Neuronal stem cell (in vitro differentiated cells): ENCODE results near the gene TBC1D7.

ENCODE experiments used
- DNase-seq: peaks from one replicate; pipeline ENCODE4 v3.0.0-alpha.2; 2013; ENCODE audit warnings: low spot score
- H2AFZ ChIP-seq: one replicate; pipeline ENCODE4 v1.6.1; 2013; ENCODE audit warnings: mild to moderate bottlenecking, low read length, inconsistent platforms
- H2AK5ac ChIP-seq: 2 replicates; pipeline ENCODE4 v1.6.1; 2013; ENCODE audit warnings: low read depth, mild to moderate bottlenecking, inconsistent platforms, low read length, moderate library complexity, mixed read lengths
- H2BK120ac ChIP-seq: 2 replicates; pipeline ENCODE4 v1.6.1; 2013; ENCODE audit warnings: low read depth, mild to moderate bottlenecking, inconsistent platforms, low read length, moderate library complexity, mixed read lengths
- H2BK12ac ChIP-seq: one replicate; pipeline ENCODE4 v1.6.1; 2013; ENCODE audit warnings: low read length, inconsistent platforms
- H2BK15ac ChIP-seq: 2 replicates; pipeline ENCODE4 v1.6.1; 2013; ENCODE audit warnings: mild to moderate bottlenecking, low read length, inconsistent platforms, mixed read lengths
- H2BK5ac ChIP-seq: one replicate; pipeline ENCODE4 v1.6.1; 2013; ENCODE audit warnings: inconsistent platforms, mild to moderate bottlenecking, low read length, moderate library complexity
- H3K14ac ChIP-seq: one replicate; pipeline ENCODE4 v1.6.1; 2013; ENCODE audit warnings: low read length, inconsistent platforms
- H3K18ac ChIP-seq: 2 replicates; pipeline ENCODE4 v1.6.1; 2013; ENCODE audit warnings: low read length, inconsistent platforms
- H3K23ac ChIP-seq: 2 replicates; pipeline ENCODE4 v1.6.1; 2013; ENCODE audit warnings: low read depth, mild to moderate bottlenecking, mixed read lengths, low read length, inconsistent platforms; ENCODE audit not compliant: poor library complexity
- H3K27ac ChIP-seq: replicated peaks from 3 replicates; pipeline ENCODE4 v1.5.1; 2013; ENCODE audit warnings: low read length, inconsistent platforms
- H3K27me3 ChIP-seq, 3 experiments: 2 replicates each; pipeline ENCODE4 v1.6.1; 2013; ENCODE audit warnings: low read length in 3 of 3, mild to moderate bottlenecking in 2 of 3, inconsistent platforms in 1 of 3, low read depth in 1 of 3, mixed read lengths in 1 of 3, moderate library complexity in 1 of 3; ENCODE audit not compliant: control insufficient read depth in 3 of 3, insufficient read depth in 3 of 3
- H3K36me3 ChIP-seq, 2 donors: replicated peaks in 1 of 2; 2 replicates each; pipeline ENCODE4 v1.6.1; 2013; ENCODE audit warnings: low read length in 2 of 2; ENCODE audit not compliant: control insufficient read depth in 2 of 2, insufficient read depth in 2 of 2
- H3K4ac ChIP-seq: 2 replicates; pipeline ENCODE4 v1.6.1; 2013; ENCODE audit warnings: inconsistent platforms, mild to moderate bottlenecking, low read length, moderate library complexity
- H3K4me1 ChIP-seq, 2 donors: 1 replicate in 1 of 2; 2 replicates in 1 of 2; pipeline ENCODE4 v1.6.1; 2013; ENCODE audit warnings: low read length in 2 of 2, low read depth in 1 of 2; ENCODE audit not compliant: control insufficient read depth in 2 of 2, insufficient read depth in 1 of 2
- H3K4me2 ChIP-seq: one replicate; pipeline ENCODE4 v1.6.1; 2013; ENCODE audit warnings: mild to moderate bottlenecking, low read length, inconsistent platforms; ENCODE audit not compliant: insufficient read depth, poor library complexity, severe bottlenecking
- H3K4me3 ChIP-seq, 2 donors: 2 replicates each; pipeline ENCODE4 v1.5.1; 2013; ENCODE audit warnings: low read length in 2 of 2, mild to moderate bottlenecking in 2 of 2, inconsistent platforms in 1 of 2, moderate library complexity in 1 of 2
- H3K79me1 ChIP-seq: one replicate; pipeline ENCODE4 v1.6.1; 2013; ENCODE audit warnings: low read depth, mild to moderate bottlenecking, inconsistent platforms, low read length, moderate library complexity
- H3K9ac ChIP-seq: one replicate; pipeline ENCODE4 v1.6.1; 2013; ENCODE audit warnings: mild to moderate bottlenecking, low read depth, low read length, inconsistent platforms; ENCODE audit not compliant: poor library complexity
- H3K9me3 ChIP-seq, 2 donors: replicated peaks in 1 of 2; 2 replicates each; pipeline versions ENCODE3 to v1.6.1; 2013; ENCODE audit warnings: low read length in 2 of 2, mild to moderate bottlenecking in 2 of 2, inconsistent platforms in 1 of 2, low read depth in 1 of 2, mixed read lengths in 1 of 2, moderate library complexity in 1 of 2; ENCODE audit not compliant: control insufficient read depth in 2 of 2, insufficient read depth in 1 of 2
- H4K8ac ChIP-seq: one replicate; pipeline ENCODE4 v1.6.1; 2013; ENCODE audit warnings: low read depth, mild to moderate bottlenecking, inconsistent platforms, low read length, moderate library complexity
- H4K91ac ChIP-seq: one replicate; pipeline ENCODE4 v1.6.1; 2013; ENCODE audit warnings: low read length, low read depth, mild to moderate bottlenecking, inconsistent platforms; ENCODE audit not compliant: poor library complexity
- WGBS, 2 donors: extraction: QIAGEN DNeasy Blood & Tissue Kit; methylation state at CpG; one replicate each; pipeline ENCODE4 v1.1.7; 2013; ENCODE audit warnings: missing lambda C conversion rate in 2 of 2, mixed read lengths in 1 of 2; ENCODE audit not compliant: insufficient read length in 2 of 2, insufficient replicate concordance in 1 of 2; ENCODE audit errors: extremely low coverage in 2 of 2; 5-methylcytosine and 5-hydroxymethylcytosine counted together

TBC1D7 gene

DNA sequence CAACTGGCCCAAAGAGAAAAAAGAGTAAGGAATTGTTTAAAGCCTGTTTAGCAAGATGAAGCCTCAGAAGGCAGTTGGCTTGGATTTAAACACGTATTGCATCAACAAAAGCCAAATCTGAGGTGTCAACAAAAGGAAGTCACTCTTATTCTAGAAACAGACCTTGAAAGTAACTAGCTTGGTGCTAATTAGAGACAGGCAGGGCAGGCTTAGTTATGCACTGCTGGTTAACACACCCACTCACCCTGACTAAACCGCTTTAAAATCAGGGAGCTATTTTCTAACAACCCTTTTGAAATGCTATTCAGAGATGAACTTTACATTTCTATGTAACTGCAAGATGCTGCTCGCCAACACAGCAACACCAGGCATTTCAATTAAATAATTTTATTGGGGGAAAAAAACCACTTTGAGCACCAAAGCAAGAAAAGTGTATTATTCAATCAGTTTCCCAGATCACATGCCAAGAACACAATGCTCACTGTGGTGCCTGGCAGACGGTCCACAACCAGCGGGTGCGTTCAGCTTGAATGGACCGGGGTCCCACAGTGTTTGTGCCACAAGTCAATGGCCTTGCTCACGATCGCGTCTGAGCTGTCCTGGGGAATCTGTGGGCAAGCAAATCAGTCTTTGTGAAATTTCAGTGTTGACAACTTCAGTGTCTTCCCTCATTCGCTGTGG is 23.6 kb downstream of the TBC1D7 start:
- H3K27ac ChIP-seq = no peak overlapping the region
- H3K27me3 ChIP-seq = no peaks in the 10 kb centered on the region
- H3K4me2 ChIP-seq = no peak overlapping the region
- no peak overlapping the region for H3K14ac ChIP-seq
- DNase-seq = no peak
- H4K8ac ChIP-seq = no peak overlapping the region
- no peaks in the 10 kb centered on the region for H3K9me3 ChIP-seq
- H2AK5ac ChIP-seq = no peak overlapping the region
- H3K4ac ChIP-seq = no peak overlapping the region
- no peak overlapping the region for H3K18ac ChIP-seq
- H3K9ac ChIP-seq = no peak overlapping the region
- H2AFZ ChIP-seq = no peak overlapping the region
- H2BK5ac ChIP-seq = no peak overlapping the region
- no peak overlapping the region for H4K91ac ChIP-seq
- H3K4me3 ChIP-seq = no peak overlapping the region
- H2BK120ac ChIP-seq = no peak overlapping the region
- H3K79me1 ChIP-seq = peaks cover 1% of the 10 kb centered on the region
- no peak overlapping the region for H2BK15ac ChIP-seq
- no CpG with 5 or more reads among the region's 11 CpGs for WGBS, 2 donors
- no peak overlapping the region for H2BK12ac ChIP-seq
- no peak overlapping the region for H3K23ac ChIP-seq
- H3K4me1 ChIP-seq = no peaks in the 10 kb centered on the region
- peaks cover 40 to 100% of the 10 kb centered on the region in 2 donors for H3K36me3 ChIP-seq

DNA sequence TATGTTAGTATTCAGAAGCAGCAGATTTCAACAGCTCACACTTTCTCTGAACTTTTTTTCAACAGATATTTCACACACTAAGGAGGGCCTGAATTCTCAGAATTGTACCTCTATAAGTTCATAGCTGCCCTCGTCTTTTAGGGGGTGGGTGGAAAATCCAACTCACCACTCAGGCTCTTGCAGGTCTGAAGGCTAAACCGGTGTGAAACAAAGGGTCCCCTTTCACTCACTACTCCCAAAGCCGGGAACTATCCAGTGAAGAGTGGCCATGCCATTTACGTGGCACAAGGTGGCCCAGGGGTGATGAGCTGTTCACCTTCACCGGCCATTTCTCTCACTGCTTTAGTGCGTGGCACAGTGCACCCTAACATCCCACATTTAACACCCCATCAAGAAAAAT is 24.2 kb downstream of the TBC1D7 start:
- Histone ChIP-seq H3K27ac (no peak overlapping the region), H2BK120ac (no peak overlapping the region), H3K27me3 (no peaks in the 10 kb centered on the region), H3K36me3 (peaks cover 44 to 99% of the 10 kb centered on the region in 2 donors), H4K91ac (no peak overlapping the region), H2BK12ac (no peak overlapping the region), H3K79me1 (peaks cover 1% of the 10 kb centered on the region), H3K4me2 (no peak overlapping the region), H3K4ac (no peak overlapping the region), H2BK5ac (no peak overlapping the region), H3K9ac (no peak overlapping the region), H3K4me1 (no peaks in the 10 kb centered on the region), H2BK15ac (no peak overlapping the region), H3K23ac (no peak overlapping the region), H3K14ac (no peak overlapping the region), H3K9me3 (no peaks in the 10 kb centered on the region), H4K8ac (no peak overlapping the region), H3K18ac (no peak overlapping the region), H2AFZ (no peak overlapping the region), H3K4me3 (no peak overlapping the region), H2AK5ac (no peak overlapping the region)
- DNase-seq = no peak
- no CpG with 5 or more reads among the region's 6 CpGs for WGBS, 2 donors

DNA sequence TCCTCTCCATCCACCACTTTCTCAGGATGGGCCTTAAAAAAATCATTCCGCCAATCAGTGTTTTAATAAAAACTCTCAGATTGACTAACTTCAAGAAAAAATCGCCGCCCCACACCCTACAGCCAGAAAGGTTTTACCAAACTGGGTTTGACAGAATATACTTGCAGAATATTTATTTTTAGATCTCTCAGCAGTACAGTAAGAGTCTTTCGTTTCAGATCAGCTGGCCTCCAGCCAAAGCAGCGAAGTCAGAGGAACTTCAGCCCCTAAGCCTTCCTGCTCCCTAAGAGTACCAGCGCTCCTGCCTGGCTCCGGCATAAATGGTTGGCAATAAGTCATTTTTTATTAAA is 24.7 kb downstream of the TBC1D7 start:
- H2BK120ac ChIP-seq = no peak overlapping the region
- H4K8ac ChIP-seq = no peak overlapping the region
- no peaks in the 10 kb centered on the region for H3K9me3 ChIP-seq
- H2BK15ac ChIP-seq = no peak overlapping the region
- H3K23ac ChIP-seq = no peak overlapping the region
- no peak overlapping the region for H3K4me3 ChIP-seq
- H3K4me1 ChIP-seq = no peaks in the 10 kb centered on the region
- H3K4me2 ChIP-seq = no peak overlapping the region
- no peaks in the 10 kb centered on the region for H3K27me3 ChIP-seq
- DNase-seq = no peak
- no peak overlapping the region for H4K91ac ChIP-seq
- peaks cover 1% of the 10 kb centered on the region for H3K79me1 ChIP-seq
- no peak overlapping the region for H2BK5ac ChIP-seq
- H3K36me3 ChIP-seq = peaks cover 43 to 99% of the 10 kb centered on the region in 2 donors
- no peak overlapping the region for H2AK5ac ChIP-seq
- H3K4ac ChIP-seq = no peak overlapping the region
- no CpG with 5 or more reads among the region's 7 CpGs for WGBS, 2 donors
- no peak overlapping the region for H3K14ac ChIP-seq
- no peak overlapping the region for H3K27ac ChIP-seq
- H2AFZ ChIP-seq = no peak overlapping the region
- H2BK12ac ChIP-seq = no peak overlapping the region
- H3K9ac ChIP-seq = no peak overlapping the region
- H3K18ac ChIP-seq = no peak overlapping the region

DNA sequence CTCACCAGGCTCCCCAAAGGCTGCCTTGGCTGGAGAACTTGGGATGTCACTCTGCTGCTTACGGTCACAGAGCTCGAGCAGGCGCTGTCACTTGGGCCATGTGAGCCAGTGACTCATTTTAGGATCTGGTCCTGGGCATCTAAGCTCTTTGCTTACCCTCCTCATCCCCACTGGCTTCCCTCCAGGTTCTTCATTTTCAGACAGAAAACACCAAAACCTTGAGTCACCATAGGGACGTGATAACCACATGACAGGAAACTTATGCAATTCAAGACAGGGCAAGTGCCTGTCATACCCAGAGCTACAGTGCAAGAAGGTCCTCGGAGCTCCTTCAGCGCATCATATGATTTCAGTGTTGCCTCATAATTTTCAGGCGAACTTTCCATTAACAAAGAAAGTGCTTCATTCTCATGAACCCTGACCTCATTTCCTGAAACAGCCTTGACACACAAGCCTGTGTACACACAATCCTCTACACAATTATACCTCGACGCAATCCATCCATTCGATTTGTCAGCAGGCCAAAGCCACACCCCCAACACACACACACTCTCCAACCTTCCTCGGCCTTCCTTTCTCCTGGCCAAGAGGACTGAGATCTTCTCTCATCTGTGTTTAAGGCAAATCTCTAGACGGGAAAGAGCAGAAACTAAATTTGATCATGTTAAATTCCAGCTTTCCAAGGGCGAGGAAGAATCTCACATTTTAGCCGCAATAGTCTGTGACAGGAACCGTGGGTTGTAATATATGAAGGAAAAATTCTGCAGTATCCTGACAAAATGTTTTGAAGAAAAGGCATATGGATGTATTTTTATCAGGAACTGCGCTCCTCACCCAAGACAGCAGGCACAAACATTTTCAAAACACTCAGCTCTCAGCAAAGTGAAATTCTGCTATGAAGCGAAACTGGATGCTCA is 25.3 kb downstream of the TBC1D7 start:
- Histone ChIP-seq H3K9me3 (no peaks in the 10 kb centered on the region), H2BK5ac (no peak overlapping the region), H3K9ac (no peak overlapping the region), H3K4me3 (no peak overlapping the region), H3K27me3 (no peaks in the 10 kb centered on the region), H3K14ac (peak overlapping the region; percentile 50), H3K36me3 (peaks cover 41 to 97% of the 10 kb centered on the region in 2 donors), H3K23ac (peak overlapping the region; percentile 45), H2BK120ac (no peak overlapping the region), H3K27ac (no peak overlapping the region), H2BK15ac (no peak overlapping the region), H3K4ac (no peak overlapping the region), H3K4me1 (no peaks in the 10 kb centered on the region), H2BK12ac (no peak overlapping the region), H2AFZ (no peak overlapping the region), H4K8ac (no peak overlapping the region), H3K4me2 (no peak overlapping the region), H3K18ac (no peak overlapping the region), H4K91ac (no peak overlapping the region), H3K79me1 (no peaks in the 10 kb centered on the region), H2AK5ac (no peak overlapping the region)
- DNase-seq = no peak
- WGBS, 2 donors = 100% methylated on average over 3 of the region's 17 CpGs; no CpG with 5 or more reads in 1 of the 2 donors
